SK-MEL-5 (cell line): ENCODE results near the gene CEP72. TPM values are rescaled to one million over a fixed set of nuclear protein-coding genes. Genes with fewer than 3 reads are reported as not detected.
"Not testable (repeated sequence)": the region's sequence is repeated elsewhere in the genome, so short reads cannot be mapped to it uniquely, and the experiment has no call there.

Experiments used
- DNase-seq: peaks from one replicate; pipeline ENCODE4 v3.0.0-alpha.2; 2016; ENCODE audit warnings: low read depth, low spot score
- in situ Hi-C: cut with HindIII; loops from 2 replicates; pipeline ENCODE4 v1.10.0; 2016; ENCODE audit warnings: low sequenced_read_pairs, high pct_unique_total_duplicates, low pct_unique_long_range_greater_than_20kb
- total RNA-seq: library from RNA; depleted of rRNA; stranded (reverse); fragments of >200 nt; shearing (Covaris generic); gene quantifications from 2 replicates; pipeline ENCODE4 v1.2.3, GENCODE V29; 2014

Gene CEP72
- total RNA-seq, 1 experiment from 2014 or later = 7.1 TPM

- in situ Hi-C loops = no loop called here
- DNase-seq = no peak
Measured at GRCh38 chr5:670396-671270, 58.5 kb downstream of the CEP72 start.

- in situ Hi-C loops = no loop called here
- DNase-seq = peak; percentile 80
Measured at GRCh38 chr5:671459-672328, 59.6 kb downstream of the CEP72 start.

GRCh38 chr5:672329-673160, 60.4 kb downstream of the CEP72 start:
- in situ Hi-C loops = no loop called here

GRCh38 chr5:673161-673830, 61.2 kb downstream of the CEP72 start:
- in situ Hi-C loops = no loop called here
- DNase-seq = no peak

More at GRCh38 chr5:672329-673160, 60.4 kb downstream of the CEP72 start:
- peak; percentile 44 for DNase-seq

- in situ Hi-C loops = no loop called here
- DNase-seq = no peak
Measured at GRCh38 chr5:673831-674629, 61.9 kb downstream of the CEP72 start.

- peak; percentile 34 for DNase-seq
- in situ Hi-C loops = no loop called here
Measured at GRCh38 chr5:674630-675011, 62.5 kb downstream of the CEP72 start.

GRCh38 chr5:675111-675870, 63.2 kb downstream of the CEP72 start:
- in situ Hi-C loops = no loop called here
- DNase-seq = no peak

- in situ Hi-C loops = no loop called here
- no peak for DNase-seq
Measured at GRCh38 chr5:675871-676698, 63.9 kb downstream of the CEP72 start.

GRCh38 chr5:676699-677076, 64.5 kb downstream of the CEP72 start:
- no peak for DNase-seq
- in situ Hi-C loops = no loop called here

- DNase-seq = no peak
- in situ Hi-C loops = no loop called here
Measured at GRCh38 chr5:677131-678101, 65.3 kb downstream of the CEP72 start.

GRCh38 chr5:678521-678920, 66.4 kb downstream of the CEP72 start:
- not testable (repeated sequence) for DNase-seq

GRCh38 chr5:679166-679895, 67.2 kb downstream of the CEP72 start:
- DNase-seq, in situ Hi-C loops: not testable (repeated sequence)

More at GRCh38 chr5:678521-678920, 66.4 kb downstream of the CEP72 start:
- in situ Hi-C loops = not testable (repeated sequence)

- DNase-seq, in situ Hi-C loops: not testable (repeated sequence)
Measured at GRCh38 chr5:680118-680795, 68.1 kb downstream of the CEP72 start.
